NT2/D1 (cell line): ENCODE data around the gene LRRC73.

Experiments used
- SUZ12 ChIP-seq: IDR thresholded peaks from 2 replicates; pipeline ENCODE4 v1.6.1; 2011; ENCODE audit not compliant: insufficient read length, insufficient read depth; ENCODE audit errors: extremely low read depth
- YY1 ChIP-seq: IDR thresholded peaks from 2 replicates; pipeline ENCODE4 v1.6.1; 2011; ENCODE audit not compliant: insufficient read length, insufficient read depth
- ZNF274 ChIP-seq: IDR thresholded peaks from 2 replicates; pipeline ENCODE4 v1.6.1; 2011; ENCODE audit warnings: mild to moderate bottlenecking, low read depth, low read length

DNA sequence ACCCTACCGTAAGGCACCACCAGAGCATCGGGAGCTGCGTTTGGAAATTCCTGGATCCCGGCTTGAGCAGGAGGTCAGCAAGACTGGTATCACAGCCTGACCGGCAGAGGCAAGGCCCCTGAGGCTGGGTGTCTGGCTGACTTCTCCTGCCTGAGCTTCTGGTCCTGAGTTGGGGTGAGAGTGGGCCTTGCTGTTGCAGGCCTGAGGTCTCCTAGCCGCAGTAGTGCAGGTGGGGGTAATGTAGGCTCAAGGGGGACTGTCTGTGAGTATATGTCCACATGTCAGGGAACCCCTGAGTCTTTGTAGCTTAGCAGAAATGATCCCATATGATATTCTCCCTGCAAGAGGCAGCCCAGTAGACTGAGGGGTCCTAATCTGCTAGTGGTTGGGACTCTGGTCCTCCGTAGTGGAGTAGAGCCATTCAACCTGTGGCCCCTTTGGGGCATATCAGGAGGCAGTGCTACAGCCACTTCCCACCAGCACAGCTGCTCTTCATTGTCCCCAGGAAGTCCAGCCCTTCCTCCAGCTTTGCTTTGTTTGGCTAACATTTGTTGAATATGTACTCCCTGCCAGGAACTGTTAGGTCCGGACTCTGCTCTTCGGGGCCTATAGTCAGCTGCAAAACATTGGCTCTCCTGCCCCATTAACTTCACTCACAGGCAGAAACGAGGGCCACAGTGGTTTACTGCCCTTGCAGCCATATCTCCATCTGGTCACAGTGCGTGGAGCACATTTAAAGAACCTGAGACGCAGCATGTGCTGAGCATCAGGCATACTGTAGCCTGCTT is 10.9 kb downstream of the LRRC73 start:
- TF ChIP-seq SUZ12 = no peak
- no peak for TF ChIP-seq ZNF274
- TF ChIP-seq YY1 = no peak
